GM12878 (cell line): ENCODE data around the gene NEURL4. TPM values are rescaled to one million over a fixed set of nuclear protein-coding genes. Genes with fewer than 3 reads are reported as not detected.

Source experiments
- ATAC-seq: fragments of 200-7000 bp; cut with Tn5 transposase; 3 replicates; pipeline ENCODE4 v1.9.1; 2020; ENCODE audit warnings: mild to moderate bottlenecking, moderate library complexity
- BruUV-seq: library from RNA; stranded (reverse); fragments of 400-500 nt; replicated peaks from 2 replicates; lab custom pipeline; 2021; lab: Mats Ljungman, UMichigan
- CTCF ChIA-PET: fragments of 300-600 bp; sonication (Branson Sonifier 250); formaldehyde crosslinking; extraction: SDS; loops from one replicate; lab custom pipeline; 2021; ENCODE audit warnings: inconsistent platforms; lab: Yijun Ruan, JAX
- POLR2A ChIA-PET: fragments of 350-600 bp; formaldehyde crosslinking; extraction: SDS; loops from one replicate; lab custom pipeline; 2021; ENCODE audit warnings: inconsistent platforms; lab: Charles Lee
- RAD21 ChIA-PET: fragments of 300-600 bp; sonication (Branson Sonifier 250); formaldehyde crosslinking; loops from one replicate; lab custom pipeline; 2023; ENCODE audit warnings: antibody characterized with exemption; ENCODE audit not compliant: unreplicated experiment; lab: Charles Lee
- SMC1A ChIA-PET: fragments of 300-600 bp; sonication (Branson Sonifier 250); formaldehyde crosslinking; loops from one replicate; lab custom pipeline; 2023; ENCODE audit not compliant: unreplicated experiment, uncharacterized antibody; lab: Charles Lee
- DNase-seq: peaks from one replicate; pipeline ENCODE4 v3.0.0-alpha.2; 2011; ENCODE audit warnings: low read depth, low spot score
- FAIRE-seq: peaks from 3 replicates; lab custom pipeline; 2011; peaks lifted over from hg19 to GRCh38; lab: Jason Lieb, UNC
- H2AFZ ChIP-seq: 2 replicates; pipeline ENCODE4 v1.6.0; 2011; ENCODE audit warnings: low read depth, low read length, control low read depth; ENCODE audit not compliant: control insufficient read depth
- H3K27ac ChIP-seq: 2 replicates; pipeline ENCODE4 v1.5.1; 2011; ENCODE audit warnings: control low read depth; ENCODE audit not compliant: control insufficient read depth, insufficient read depth
- H3K27me3 ChIP-seq, 2 experiments: replicated peaks in 1 of 2; 2 replicates each; pipeline versions ENCODE4 v1.6.0 to v1.6.1; 2011; ENCODE audit warnings: low read length in 1 of 2; ENCODE audit not compliant: control insufficient read depth in 2 of 2, insufficient read depth in 2 of 2
- H3K36me3 ChIP-seq, 2 experiments: 2 replicates each; pipeline ENCODE4 v1.5.1; 2011; ENCODE audit warnings: low read length in 1 of 2; ENCODE audit not compliant: control insufficient read depth in 2 of 2, insufficient read depth in 2 of 2
- H3K4me1 ChIP-seq: 2 replicates; pipeline ENCODE4 v1.6.1; 2011; ENCODE audit warnings: mild to moderate bottlenecking, low read length, moderate library complexity, mixed read lengths; ENCODE audit not compliant: control insufficient read depth, insufficient read depth
- H3K4me2 ChIP-seq: 2 replicates; pipeline ENCODE4 v1.6.0; 2011; ENCODE audit warnings: control low read depth; ENCODE audit not compliant: control insufficient read depth, insufficient read depth
- H3K4me3 ChIP-seq: fragments of 200-600 bp; sonication (generic); 2 replicates; pipeline ENCODE4 v1.5.1; 2016
- H3K79me2 ChIP-seq: 2 replicates; pipeline ENCODE4 v1.6.0; 2011; ENCODE audit warnings: low read length; ENCODE audit not compliant: control insufficient read depth, insufficient read depth
- H3K9ac ChIP-seq: 2 replicates; pipeline ENCODE4 v1.8.0; 2011; ENCODE audit warnings: low read length, control low read depth, mixed read lengths; ENCODE audit not compliant: control insufficient read depth, insufficient read depth
- H3K9me3 ChIP-seq: replicated peaks from 3 replicates; pipeline ENCODE4 v1.5.1; 2011; ENCODE audit warnings: mild to moderate bottlenecking, low read length; ENCODE audit not compliant: control insufficient read depth, insufficient read depth
- H4K20me1 ChIP-seq: 2 replicates; pipeline ENCODE4 v1.6.0; 2011; ENCODE audit not compliant: control insufficient read depth, insufficient read depth
- BCL11A ChIP-seq: IDR thresholded peaks from 2 replicates; pipeline ENCODE4 v1.6.1; 2011; ENCODE audit warnings: low read depth, low read length
- BHLHE40 ChIP-seq, 2 experiments: fragments of 450-650 bp in 1 of 2; IDR thresholded peaks; 2 replicates each; pipeline ENCODE4 v1.6.1; 2011 to 2017; ENCODE audit warnings: low read depth in 2 of 2, borderline replicate concordance in 1 of 2, improper control_type of control experiment in 1 of 2, low read length in 1 of 2, mild to moderate bottlenecking in 1 of 2
- ETV6 ChIP-seq, 2 experiments: fragments of 450-650 bp in 1 of 2; IDR thresholded peaks in 1 of 2; conservative IDR thresholded peaks in 1 of 2; 2 replicates each; pipeline ENCODE4 v1.6.1; 2014; ENCODE audit warnings: antibody characterized with exemption in 1 of 2, borderline replicate concordance in 1 of 2, low read depth in 1 of 2, mild to moderate bottlenecking in 1 of 2, moderate library complexity in 1 of 2
- MYC ChIP-seq: IDR thresholded peaks from 2 replicates; pipeline ENCODE4 v1.6.1; 2011; ENCODE audit warnings: mild to moderate bottlenecking, low read length, moderate library complexity, inconsistent platforms; ENCODE audit not compliant: insufficient read depth, insufficient replicate concordance, insufficient read length, severe bottlenecking
- RAD51 ChIP-seq: fragments of 450-650 bp; IDR thresholded peaks from 2 replicates; pipeline ENCODE4 v1.6.1; 2016; ENCODE audit warnings: moderate library complexity, mild to moderate bottlenecking, inconsistent platforms
- RBBP5 ChIP-seq: fragments of 200-600 bp; sonication (generic); conservative IDR thresholded peaks from 2 replicates; pipeline ENCODE4 v1.6.1; 2016
- RELA ChIP-seq: fragments of 450-650 bp; IDR thresholded peaks from 2 replicates; pipeline ENCODE4 v1.8.0; 2014; ENCODE audit warnings: borderline replicate concordance; ENCODE audit not compliant: partially characterized antibody
- RFX5 ChIP-seq: IDR thresholded peaks from 2 replicates; pipeline ENCODE4 v1.6.1; 2011; ENCODE audit warnings: low read depth, low read length, improper control_type of control experiment
- SKIL ChIP-seq: fragments of 450-650 bp; IDR thresholded peaks from 2 replicates; pipeline ENCODE4 v1.6.1; 2017; ENCODE audit warnings: mild to moderate bottlenecking, low read depth, inconsistent platforms; ENCODE audit not compliant: poor library complexity, severe bottlenecking
- SMARCA5 ChIP-seq: fragments of 450-650 bp; IDR thresholded peaks from 2 replicates; pipeline ENCODE4 v1.6.1; 2017; ENCODE audit warnings: mild to moderate bottlenecking
- SREBF2 ChIP-seq: IDR thresholded peaks from 2 replicates; pipeline ENCODE4 v1.6.1; 2012; ENCODE audit warnings: mild to moderate bottlenecking, low read length
- STAT1 ChIP-seq: fragments of 450-650 bp; conservative IDR thresholded peaks from 2 replicates; pipeline ENCODE4 v1.6.1; 2014; ENCODE audit warnings: antibody characterized with exemption, mild to moderate bottlenecking
- SUZ12 ChIP-seq: fragments of 200-600 bp; sonication (generic); IDR thresholded peaks from one replicate; pipeline ENCODE4 v1.6.1; 2018; ENCODE audit warnings: antibody characterized with exemption, mild to moderate bottlenecking; ENCODE audit not compliant: unreplicated experiment
- TCF3 ChIP-seq: IDR thresholded peaks from 2 replicates; pipeline ENCODE4 v1.6.1; 2012; ENCODE audit warnings: low read depth, mild to moderate bottlenecking, low read length, borderline replicate concordance; ENCODE audit not compliant: insufficient read depth
- ZNF207 ChIP-seq: fragments of 450-650 bp; IDR thresholded peaks from 2 replicates; pipeline ENCODE4 v1.6.1; 2014; ENCODE audit warnings: antibody characterized with exemption, mild to moderate bottlenecking, borderline replicate concordance
- ZNF622 ChIP-seq: fragments of 450-650 bp; IDR thresholded peaks from 2 replicates; pipeline ENCODE4 v1.6.1; 2017; ENCODE audit warnings: mild to moderate bottlenecking, inconsistent platforms
- WGBS: methylation state at CpG from one replicate; pipeline ENCODE4 v1.1.6; 2016; ENCODE audit warnings: low lambda C conversion rate; ENCODE audit not compliant: insufficient replicate concordance, insufficient coverage; ENCODE audit errors: missing lambda C conversion rate; 5-methylcytosine and 5-hydroxymethylcytosine counted together
- in situ Hi-C: fragments of 300-500 bp; cut with MboI; formaldehyde crosslinking; loops from 9 replicates; pipeline ENCODE4 v1.14.3; 2018; ENCODE audit warnings: mixed read lengths
- intact Hi-C: fragments of 100-400 bp; cut with micrococcal nuclease; formaldehyde crosslinking; loops from one replicate; pipeline ENCODE4 v1.14.2; 2022; ENCODE audit not compliant: unreplicated experiment
- polyA plus RNA-seq, 11 experiments: library from polyadenylated mRNA; depleted of rRNA in 4 of 11; unstranded in 6 of 11; stranded (reverse) in 5 of 11; fragments of >200 nt; fragmentation: Nextera tagmentation in 4 of 11; fragmentation: Illumina TruSeq in 1 of 11; extraction: Ambion mirVana in 4 of 11; extraction: Trizol in 1 of 11; gene quantifications; 1 replicate in 1 of 11; 2 replicates in 10 of 11; pipeline versions ENCODE4 v1.2.1 to v1.2.3, GENCODE V29; 2011 to 2016; ENCODE audit warnings: inconsistent platforms in 2 of 11, missing spikeins in 2 of 11, low read depth in 1 of 11
- total RNA-seq, 4 experiments: library from RNA; depleted of rRNA in 3 of 4; stranded (reverse); fragments of >200 nt in 3 of 4; fragmentation: Illumina TruSeq in 1 of 4; extraction: Trizol in 1 of 4; gene quantifications; 2 replicates each; pipeline versions ENCODE4 v1.2.1 to v1.2.3, GENCODE V29; 2013 to 2021
- TF ChIP-seq, protein P1 (sequence below): IDR thresholded peaks from 2 replicates; pipeline ENCODE4 v1.6.1; 2012; ENCODE audit warnings: mild to moderate bottlenecking, low read depth, low read length

Gene NEURL4
- total and polyA plus RNA-seq, 10 of the 15 experiments (the other 5 are each of a cell fraction or from before 2014, with no cell fraction given) = 0.03 to 41.9 (median 10.0) TPM

GRCh38 chr17:7374353-7374752 is 45.2 kb upstream of the NEURL4 start (continued):
- TF ChIP-seq RELA (no peak), MYC (no peak), RBBP5 (no peak), RAD51 (no peak), RFX5 (no peak), TCF3 (no peak), ETV6 (conservative IDR thresholded peaks at IDR 0.05 in 1 of 2, IDR thresholded peaks at IDR 0.05 in 1 of 2; ENCODE audit: borderline replicate concordance in 1 of 2, low read depth in 1 of 2) (no peak), BHLHE40 (IDR thresholded peaks at IDR 0.05; ENCODE audit: borderline replicate concordance in 1 of 2, low read depth in 2 of 2, low read length in 1 of 2) (no peak), BCL11A (no peak), SMARCA5 (no peak), ZNF207 (no peak)

DNA sequence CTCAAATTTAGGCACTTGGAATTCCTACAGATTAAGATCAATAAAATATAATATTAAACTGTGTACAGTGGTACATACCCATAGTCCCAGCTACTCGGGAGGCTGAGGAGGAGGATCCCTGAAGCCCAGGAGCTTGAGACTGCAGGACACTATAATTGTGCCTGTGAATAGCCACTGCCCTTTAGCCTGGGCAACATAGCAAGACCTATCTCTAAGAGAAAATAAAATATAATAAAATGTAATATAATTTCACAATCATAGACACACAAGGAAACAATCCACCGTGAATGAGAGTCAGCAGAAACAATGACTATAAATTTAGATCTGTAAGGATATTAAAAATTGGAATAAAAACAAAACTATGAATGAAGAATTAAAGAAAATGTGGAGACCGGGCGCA is 41.7 kb upstream of the NEURL4 start:
- POLR2A ChIA-PET = interaction anchor here (0.6 kb wide), 1 partner anchor 16 kb away, joined by 4 read pairs; no protein-coding TSS in a partner anchor
- intact Hi-C loops (no loop called here), in situ Hi-C loops (no loop called here)
- ATAC-seq (no peak), FAIRE-seq (no peak), DNase-seq (no peak)
- no peak overlapping the region for H3K4me2 ChIP-seq
- H3K36me3 ChIP-seq = no peaks in the 10 kb centered on the region
- RAD21 ChIA-PET = interaction anchor here (0.6 kb wide), 1 partner anchor 224 kb away, joined by 3 read pairs; no protein-coding TSS in a partner anchor
- H3K4me3 ChIP-seq = no peak overlapping the region
- H3K4me1 ChIP-seq = no peaks in the 10 kb centered on the region
- no peaks in the 10 kb centered on the region for H3K79me2 ChIP-seq
- no peaks in the 10 kb centered on the region for H4K20me1 ChIP-seq
- no peak overlapping the region for H3K27ac ChIP-seq
- SMC1A ChIA-PET = no interaction called here
- H3K9ac ChIP-seq = no peak overlapping the region
- 47% methylated on average over 4 of the region's 4 CpGs for WGBS
- BruUV-seq = no TSS peak
- no peak overlapping the region for H2AFZ ChIP-seq
- TF ChIP-seq SREBF2 (no peak), ZNF622 (no peak), SKIL (no peak), SUZ12 (no peak), STAT1 (no peak)
- TF ChIP-seq, protein P1, sequence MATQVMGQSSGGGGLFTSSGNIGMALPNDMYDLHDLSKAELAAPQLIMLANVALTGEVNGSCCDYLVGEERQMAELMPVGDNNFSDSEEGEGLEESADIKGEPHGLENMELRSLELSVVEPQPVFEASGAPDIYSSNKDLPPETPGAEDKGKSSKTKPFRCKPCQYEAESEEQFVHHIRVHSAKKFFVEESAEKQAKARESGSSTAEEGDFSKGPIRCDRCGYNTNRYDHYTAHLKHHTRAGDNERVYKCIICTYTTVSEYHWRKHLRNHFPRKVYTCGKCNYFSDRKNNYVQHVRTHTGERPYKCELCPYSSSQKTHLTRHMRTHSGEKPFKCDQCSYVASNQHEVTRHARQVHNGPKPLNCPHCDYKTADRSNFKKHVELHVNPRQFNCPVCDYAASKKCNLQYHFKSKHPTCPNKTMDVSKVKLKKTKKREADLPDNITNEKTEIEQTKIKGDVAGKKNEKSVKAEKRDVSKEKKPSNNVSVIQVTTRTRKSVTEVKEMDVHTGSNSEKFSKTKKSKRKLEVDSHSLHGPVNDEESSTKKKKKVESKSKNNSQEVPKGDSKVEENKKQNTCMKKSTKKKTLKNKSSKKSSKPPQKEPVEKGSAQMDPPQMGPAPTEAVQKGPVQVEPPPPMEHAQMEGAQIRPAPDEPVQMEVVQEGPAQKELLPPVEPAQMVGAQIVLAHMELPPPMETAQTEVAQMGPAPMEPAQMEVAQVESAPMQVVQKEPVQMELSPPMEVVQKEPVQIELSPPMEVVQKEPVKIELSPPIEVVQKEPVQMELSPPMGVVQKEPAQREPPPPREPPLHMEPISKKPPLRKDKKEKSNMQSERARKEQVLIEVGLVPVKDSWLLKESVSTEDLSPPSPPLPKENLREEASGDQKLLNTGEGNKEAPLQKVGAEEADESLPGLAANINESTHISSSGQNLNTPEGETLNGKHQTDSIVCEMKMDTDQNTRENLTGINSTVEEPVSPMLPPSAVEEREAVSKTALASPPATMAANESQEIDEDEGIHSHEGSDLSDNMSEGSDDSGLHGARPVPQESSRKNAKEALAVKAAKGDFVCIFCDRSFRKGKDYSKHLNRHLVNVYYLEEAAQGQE = no peak
- H3K9me3 ChIP-seq = no peaks in the 10 kb centered on the region
- H3K27me3 ChIP-seq = no peaks in the 10 kb centered on the region
- CTCF ChIA-PET = interaction anchor here (0.6 to 1.9 kb wide), 6 partner anchors 15 to 287 kb away, joined by 3 to 6 read pairs (median 4); partner anchors contain the start of genes TMEM102 and TMEM95
